Measurements from ENCODE around the gene LDLRAD4.

LDLRAD4 gene

GRCh38 chr18:13306583-13306982 lies 88.0 kb downstream of the LDLRAD4 start:
- DNase-seq (ENCODE audit: low read depth in 2 of 2): no peak

GRCh38 chr18:13308369-13308768 lies 89.8 kb downstream of the LDLRAD4 start:
- peak in 1 of 2 donors; percentile 57 for DNase-seq (ENCODE audit: low read depth in 2 of 2)

GRCh38 chr18:13309031-13309747 lies 90.6 kb downstream of the LDLRAD4 start:
- DNase-seq (ENCODE audit: low read depth in 2 of 2): no peak

GRCh38 chr18:13309748-13310670 lies 91.4 kb downstream of the LDLRAD4 start:
- DNase-seq (ENCODE audit: low read depth in 2 of 2): no peak

GRCh38 chr18:13311193-13311592 lies 92.6 kb downstream of the LDLRAD4 start:
- no peak for DNase-seq (ENCODE audit: low read depth in 2 of 2)

- no peak for DNase-seq (ENCODE audit: low read depth in 2 of 2)
Measured at GRCh38 chr18:13312515-13312914, 94.0 kb downstream of the LDLRAD4 start.

GRCh38 chr18:13313006-13313686 lies 94.6 kb downstream of the LDLRAD4 start:
- no peak for DNase-seq (ENCODE audit: low read depth in 2 of 2)

GRCh38 chr18:13315000-13315399 lies 96.4 kb downstream of the LDLRAD4 start:
- DNase-seq (ENCODE audit: low read depth in 2 of 2): no peak

GRCh38 chr18:13316063-13316462 lies 97.5 kb downstream of the LDLRAD4 start:
- no peak for DNase-seq (ENCODE audit: low read depth in 2 of 2)

GRCh38 chr18:13317801-13318200 lies 99.2 kb downstream of the LDLRAD4 start:
- no peak for DNase-seq (ENCODE audit: low read depth in 2 of 2)

GRCh38 chr18:13318731-13319501 lies 100.4 kb downstream of the LDLRAD4 start:
- DNase-seq (ENCODE audit: low read depth in 2 of 2): peak in 1 of 2 donors; percentile 14

GRCh38 chr18:13319629-13320028 lies 101.1 kb downstream of the LDLRAD4 start:
- no peak for DNase-seq (ENCODE audit: low read depth in 2 of 2)

- DNase-seq (ENCODE audit: low read depth in 2 of 2): no peak
Measured at GRCh38 chr18:13320096-13320495, 101.5 kb downstream of the LDLRAD4 start.

- no peak for DNase-seq (ENCODE audit: low read depth in 2 of 2)
Measured at GRCh38 chr18:13320891-13321425, 102.4 kb downstream of the LDLRAD4 start.

GRCh38 chr18:13321923-13322322 lies 103.4 kb downstream of the LDLRAD4 start:
- no peak for DNase-seq (ENCODE audit: low read depth in 2 of 2)

- no peak for DNase-seq (ENCODE audit: low read depth in 2 of 2)
Measured at GRCh38 chr18:13323186-13323585, 104.6 kb downstream of the LDLRAD4 start.

GRCh38 chr18:13324880-13325279 lies 106.3 kb downstream of the LDLRAD4 start:
- no peak for DNase-seq (ENCODE audit: low read depth in 2 of 2)

GRCh38 chr18:13328213-13328612 lies 109.7 kb downstream of the LDLRAD4 start:
- no peak for DNase-seq (ENCODE audit: low read depth in 2 of 2)

- no peak for DNase-seq (ENCODE audit: low read depth in 2 of 2)
Measured at GRCh38 chr18:13330996-13331395, 112.4 kb downstream of the LDLRAD4 start.

GRCh38 chr18:13331846-13332245 lies 113.3 kb downstream of the LDLRAD4 start:
- DNase-seq (ENCODE audit: low read depth in 2 of 2): no peak

GRCh38 chr18:13332874-13333273 lies 114.3 kb downstream of the LDLRAD4 start:
- DNase-seq (ENCODE audit: low read depth in 2 of 2): no peak
